Amniotic epithelial cell (primary cell): ENCODE data around the gene COL6A3.
"Not testable (repeated sequence)": the region's sequence is repeated elsewhere in the genome, so short reads cannot be mapped to it uniquely, and the experiment has no call there.

ENCODE experiments used
- DNase-seq: peaks from one replicate; pipeline ENCODE4 v3.0.0-alpha.2; 2010; ENCODE audit warnings: low read depth

Gene COL6A3

DNA sequence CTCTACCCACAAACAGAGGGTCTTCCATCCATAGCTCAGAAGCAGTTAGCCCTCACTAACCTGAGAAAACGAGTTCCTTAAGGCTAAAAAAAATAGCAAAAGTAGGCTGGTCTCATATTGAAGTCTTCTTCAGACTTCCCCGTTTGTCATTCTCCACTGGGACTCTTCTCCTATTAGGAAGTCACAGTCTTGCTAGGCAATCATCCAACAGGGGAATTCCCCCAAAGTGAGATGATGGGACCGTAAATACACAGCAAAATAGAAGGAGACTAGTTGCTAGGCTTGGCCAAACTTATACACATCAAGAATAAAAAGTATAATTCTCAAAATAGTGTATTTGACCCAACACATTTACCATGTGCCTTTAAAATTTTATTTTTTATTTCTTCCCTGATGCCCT lies 34.3 kb downstream of the COL6A3 start:
- no peak for DNase-seq

DNA sequence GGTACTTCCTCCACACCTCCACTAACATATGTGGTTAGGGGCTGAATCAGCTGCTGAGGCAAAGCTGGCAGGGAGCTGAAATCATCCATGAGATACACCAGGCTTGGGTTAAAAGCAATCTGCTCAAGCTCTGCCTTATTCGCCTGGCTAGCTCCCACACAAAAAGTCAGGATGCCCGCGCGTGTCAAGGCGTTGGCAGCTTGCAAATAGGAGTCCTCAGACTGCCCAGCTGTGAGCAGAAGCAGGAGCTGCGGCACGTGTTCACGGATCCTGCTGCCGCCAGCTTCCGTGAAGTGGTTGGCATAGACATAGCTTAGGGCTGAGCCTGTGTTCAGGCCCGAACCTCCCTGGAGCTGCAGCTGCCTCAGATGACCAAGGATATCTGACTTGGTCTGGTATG lies 35.3 kb downstream of the COL6A3 start:
- no peak for DNase-seq

DNA sequence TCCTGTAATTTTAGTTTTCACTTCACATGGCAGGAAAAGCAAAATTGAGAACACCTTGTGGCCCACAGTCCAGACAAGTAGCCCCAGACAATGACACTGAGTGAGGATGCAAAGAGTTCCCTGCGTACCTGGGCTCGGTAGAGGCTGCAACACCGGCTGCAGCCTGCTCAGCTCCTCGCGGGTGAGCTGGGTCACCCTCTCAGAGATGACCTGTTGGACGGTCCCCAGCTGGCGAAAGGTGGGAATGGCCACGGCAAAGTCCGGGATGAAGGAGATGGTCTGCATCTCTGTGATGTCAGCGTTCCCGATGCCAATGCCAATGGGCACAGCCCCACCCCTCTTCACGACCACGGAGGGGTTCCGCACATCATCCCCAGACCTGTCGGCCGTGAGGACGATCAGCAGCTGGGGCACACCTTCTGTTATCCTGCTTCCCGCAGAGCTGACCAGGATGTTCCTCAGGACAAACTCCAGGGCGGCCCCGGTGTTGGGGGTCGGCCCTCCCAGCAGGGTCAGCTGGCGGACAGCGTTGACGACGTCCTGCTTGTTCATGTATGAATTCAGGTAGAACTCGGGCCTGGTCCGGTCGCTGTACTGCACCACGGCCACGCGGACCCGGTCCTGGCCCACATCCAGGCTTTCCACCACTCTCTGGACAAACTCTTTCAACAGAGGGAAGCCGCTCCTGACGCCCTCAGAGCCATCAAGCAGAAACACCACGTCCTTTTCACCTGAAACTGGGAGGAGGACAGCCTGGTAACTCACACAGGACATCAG lies 39.5 kb downstream of the COL6A3 start:
- no peak for DNase-seq

DNA sequence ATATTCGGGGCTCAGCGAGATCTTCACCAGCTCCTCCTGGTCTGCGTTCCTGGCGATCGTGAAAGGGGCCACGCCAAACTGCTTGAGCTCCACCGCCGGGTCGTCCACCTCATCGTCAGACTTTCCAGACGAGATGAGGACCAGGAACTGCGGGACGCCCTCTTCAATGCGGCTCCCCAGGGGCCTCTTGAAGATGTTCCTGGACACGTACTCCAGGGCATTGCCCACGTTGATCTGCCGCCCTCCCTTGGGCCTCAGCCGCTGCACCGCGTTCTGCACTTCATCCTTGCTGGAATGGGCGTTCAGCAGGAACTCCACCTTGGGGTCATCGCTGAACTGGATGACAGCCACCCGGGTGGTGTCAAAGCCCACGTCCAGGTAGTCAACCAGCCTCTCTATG lies 42.1 kb downstream of the COL6A3 start:
- DNase-seq = no peak

DNA sequence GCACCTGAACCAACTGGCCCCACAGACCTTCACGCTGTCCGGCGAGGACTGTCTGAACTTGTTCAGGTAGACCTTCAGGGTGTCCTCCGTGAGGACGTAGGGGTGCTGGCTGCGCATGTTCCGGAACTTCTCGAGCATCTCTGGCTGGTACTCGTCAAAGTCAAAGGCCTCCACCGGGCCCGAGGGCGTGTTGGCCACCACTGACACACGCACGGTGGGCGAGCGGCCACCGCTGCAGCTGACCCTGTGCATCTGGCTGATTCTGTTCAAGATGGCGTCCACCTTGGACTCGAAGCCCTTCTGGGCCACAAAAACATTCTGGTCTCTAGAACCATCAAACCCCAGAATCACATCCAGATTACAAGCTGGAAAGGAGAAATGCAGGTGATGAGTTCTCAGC lies 48.3 kb downstream of the COL6A3 start:
- no peak for DNase-seq

DNA sequence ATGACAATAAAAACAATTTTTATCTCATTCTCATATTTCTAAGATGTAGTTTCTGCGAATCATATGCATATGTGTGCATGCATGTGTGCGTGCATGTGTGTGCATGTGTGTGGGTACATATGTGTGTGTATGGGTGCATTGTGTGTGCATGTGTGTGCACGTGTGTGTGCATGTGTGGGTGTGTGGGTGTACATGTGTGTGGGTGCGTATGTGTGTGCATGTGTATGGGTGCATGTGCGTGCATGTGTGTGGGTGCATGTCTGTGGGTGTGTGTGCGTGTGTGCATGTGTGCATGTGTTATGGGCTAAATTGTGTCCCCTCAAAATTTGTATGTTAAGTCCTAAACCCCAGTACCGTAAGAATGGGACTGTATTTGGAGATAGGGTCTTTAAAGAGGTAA lies 49.3 kb downstream of the COL6A3 start:
- no peak for DNase-seq

DNA sequence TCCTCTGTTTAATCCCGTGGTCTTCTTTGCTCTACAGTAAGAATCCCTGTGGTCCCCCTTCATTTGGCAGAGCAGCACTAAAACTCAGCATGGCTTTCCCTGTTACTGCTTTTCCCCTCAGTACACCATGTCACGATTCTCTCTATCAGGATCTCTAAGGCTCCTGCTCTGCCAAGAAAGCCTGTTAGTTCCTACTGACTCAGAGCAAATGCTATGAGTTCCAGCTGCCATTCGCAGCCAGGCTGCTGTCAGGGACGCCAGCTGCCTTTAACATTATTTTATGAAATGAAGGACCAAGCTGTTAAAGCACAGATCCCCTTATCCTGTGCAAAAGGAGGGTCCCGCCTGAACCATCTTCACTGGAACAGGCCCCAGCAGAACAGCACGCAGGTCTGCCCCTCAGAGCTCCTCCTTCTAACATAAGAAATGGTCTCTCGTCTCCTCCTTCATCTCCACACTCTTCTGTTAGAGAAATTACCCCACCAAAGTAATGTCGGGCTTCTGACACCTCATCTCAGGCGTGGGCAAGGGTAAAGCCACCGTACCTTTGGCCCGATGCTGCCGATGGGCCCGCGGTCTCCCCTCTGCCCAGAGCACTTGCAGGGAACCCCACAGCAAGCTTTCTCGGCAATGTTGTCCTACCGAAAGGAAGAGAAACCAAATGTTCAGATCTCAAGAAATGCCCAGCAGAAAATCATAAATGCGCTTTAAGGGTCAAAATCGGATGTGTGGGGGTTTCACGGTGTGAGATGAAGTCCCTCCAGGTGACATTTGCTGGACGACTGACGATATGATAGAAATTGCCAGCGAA lies 52.6 kb downstream of the COL6A3 start:
- DNase-seq = no peak

DNA sequence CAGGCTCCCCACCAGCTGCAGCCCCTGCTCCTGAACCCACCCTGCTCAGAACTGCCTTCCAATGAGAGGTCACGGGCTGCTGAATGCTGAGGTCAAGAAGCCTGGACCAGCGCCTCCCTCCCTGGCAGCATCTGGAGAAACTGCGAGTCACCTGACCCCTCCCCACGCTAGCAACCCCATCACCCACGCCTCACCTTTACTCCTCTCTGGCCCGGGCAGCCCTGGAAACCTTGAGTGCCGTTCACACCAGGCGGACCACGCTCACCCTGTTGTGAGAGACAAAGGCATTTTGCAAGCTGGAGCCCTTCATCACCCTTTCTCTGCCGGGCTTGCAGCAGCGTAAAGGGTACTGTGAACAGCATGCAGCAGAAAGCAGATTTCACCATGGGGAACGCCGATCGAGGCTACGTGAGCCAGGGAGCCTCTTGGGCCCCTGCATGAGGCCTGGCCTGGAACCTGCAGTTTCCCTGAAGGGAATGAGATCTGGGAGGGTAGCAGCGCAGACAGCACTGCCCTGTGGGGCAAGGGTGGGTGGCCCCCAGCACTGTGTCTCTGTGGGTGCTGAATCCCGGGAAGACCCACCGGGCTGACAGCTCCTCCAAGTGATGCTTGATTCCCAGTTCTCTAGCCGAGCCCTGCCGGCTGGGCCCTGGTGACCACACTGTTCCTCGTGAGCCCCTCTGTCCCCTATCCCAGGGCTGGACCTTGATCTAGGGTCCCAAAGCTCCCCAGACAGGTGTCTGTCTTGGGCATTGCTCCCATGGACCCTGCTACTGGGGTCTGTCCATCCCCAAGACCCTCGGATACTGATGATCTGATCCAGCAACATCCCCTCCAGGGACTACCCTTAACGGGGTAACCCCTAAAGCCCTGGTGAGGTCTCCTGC lies 53.8 kb downstream of the COL6A3 start:
- no peak for DNase-seq

DNA sequence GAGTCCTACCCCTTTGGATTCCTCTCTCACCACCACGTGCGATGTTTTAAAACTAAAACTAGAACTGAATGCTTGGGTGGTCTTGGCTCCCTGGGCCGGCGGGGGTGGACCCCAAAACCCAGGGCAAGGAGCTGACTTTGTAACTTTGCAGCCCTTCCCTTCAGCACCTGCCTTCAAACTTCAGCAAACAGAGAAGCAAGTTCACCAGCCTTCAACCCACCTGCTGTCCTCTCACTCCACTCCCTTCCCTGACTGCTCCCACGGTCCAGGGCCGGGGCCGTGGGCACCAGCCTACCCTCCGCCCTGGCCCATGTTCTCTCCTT lies 54.5 kb downstream of the COL6A3 start:
- no peak for DNase-seq

DNA sequence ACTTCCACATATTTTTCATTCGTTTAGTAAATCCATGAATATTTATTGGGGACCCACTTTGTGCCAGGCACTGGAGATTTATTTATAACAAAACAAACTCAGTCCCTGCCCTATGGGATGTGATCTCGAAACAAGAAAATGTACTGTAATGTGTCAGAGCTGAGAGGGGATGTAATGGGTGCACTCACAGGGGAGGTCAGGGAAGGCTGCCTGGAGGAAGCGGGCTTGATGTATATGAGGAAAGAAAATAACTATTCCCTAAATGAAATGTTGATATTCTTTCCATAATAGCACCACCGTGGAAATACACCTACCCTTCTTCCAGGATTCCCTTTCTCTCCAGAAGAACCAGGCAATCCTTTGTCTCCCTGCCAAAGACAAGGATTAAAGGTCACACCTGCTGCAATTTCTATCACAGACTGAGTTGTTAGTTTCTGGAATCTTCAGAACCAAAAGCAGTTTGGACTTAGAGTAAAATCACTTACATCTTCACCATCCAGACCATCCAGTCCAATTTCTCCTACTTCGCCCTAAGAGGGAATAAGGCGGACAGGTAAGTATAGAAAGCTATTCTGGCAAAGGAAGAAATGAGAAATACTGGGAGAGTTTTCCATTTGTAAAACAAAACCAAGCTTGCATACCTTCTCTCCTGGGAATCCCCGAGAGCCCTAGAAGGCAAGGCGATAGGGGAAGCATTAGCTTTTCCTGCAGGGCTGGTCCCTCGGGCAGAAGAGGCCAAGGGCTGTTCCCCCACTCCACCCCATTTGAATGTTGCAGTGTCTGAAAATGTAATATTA lies 55.0 kb downstream of the COL6A3 start:
- DNase-seq = no peak

DNA sequence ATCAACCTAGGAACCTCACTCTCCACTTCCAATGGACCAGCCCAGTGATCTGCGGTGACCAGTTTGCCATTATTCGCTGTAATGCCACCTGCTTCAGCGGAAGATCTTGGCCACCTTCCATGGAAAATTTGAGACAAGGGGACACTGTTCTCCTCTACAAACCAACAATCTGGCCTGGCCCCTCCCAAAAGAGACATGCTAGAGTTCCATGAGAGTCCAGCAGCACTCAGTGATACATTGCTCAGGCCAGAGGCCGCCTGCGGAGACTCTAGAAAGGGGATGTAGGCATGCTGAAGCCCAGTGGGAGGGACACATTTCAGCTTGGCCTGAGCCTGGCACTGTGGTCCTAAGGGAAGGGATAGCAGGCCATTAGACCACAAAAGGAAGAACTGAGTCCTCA lies 58.3 kb downstream of the COL6A3 start:
- DNase-seq = no peak

DNA sequence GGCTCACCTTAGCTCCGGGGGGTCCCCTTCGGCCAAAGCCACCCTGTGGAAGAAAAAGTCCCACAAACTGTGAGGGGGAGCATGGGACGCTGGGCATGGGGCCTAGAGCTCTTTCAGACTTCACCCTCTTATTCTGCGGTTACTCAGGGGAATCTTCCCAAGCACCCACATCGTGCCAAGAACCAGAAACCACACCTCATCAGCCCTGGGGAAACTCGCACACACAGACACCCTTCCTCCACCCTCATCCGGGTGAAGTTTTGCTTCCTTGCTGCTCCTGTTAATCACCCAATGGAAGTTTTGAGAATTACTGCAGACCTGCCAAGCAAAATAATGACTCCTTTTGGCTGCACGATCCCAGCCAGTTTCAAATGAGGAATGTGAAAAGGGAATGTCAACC lies 59.1 kb downstream of the COL6A3 start:
- no peak for DNase-seq

DNA sequence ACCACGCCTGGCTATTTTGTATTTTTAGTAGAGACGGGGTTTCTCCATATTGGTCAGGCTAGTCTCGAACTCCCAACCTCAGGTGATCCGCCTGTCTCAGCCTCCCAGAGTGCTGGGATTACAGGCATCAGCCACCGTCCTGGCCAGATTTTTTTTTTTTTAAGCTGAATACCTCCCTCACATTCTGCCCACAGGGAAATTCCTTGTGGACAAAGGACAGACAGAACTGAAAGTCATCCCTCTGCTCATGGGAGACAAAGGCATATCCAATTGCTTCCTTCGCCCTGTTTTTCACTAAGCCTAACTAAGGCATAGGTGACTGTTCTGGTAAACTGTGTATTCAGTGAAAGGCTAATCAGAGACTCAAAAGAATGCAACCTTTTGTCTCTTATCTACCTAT lies 59.8 kb downstream of the COL6A3 start:
- not testable (repeated sequence) for DNase-seq

DNA sequence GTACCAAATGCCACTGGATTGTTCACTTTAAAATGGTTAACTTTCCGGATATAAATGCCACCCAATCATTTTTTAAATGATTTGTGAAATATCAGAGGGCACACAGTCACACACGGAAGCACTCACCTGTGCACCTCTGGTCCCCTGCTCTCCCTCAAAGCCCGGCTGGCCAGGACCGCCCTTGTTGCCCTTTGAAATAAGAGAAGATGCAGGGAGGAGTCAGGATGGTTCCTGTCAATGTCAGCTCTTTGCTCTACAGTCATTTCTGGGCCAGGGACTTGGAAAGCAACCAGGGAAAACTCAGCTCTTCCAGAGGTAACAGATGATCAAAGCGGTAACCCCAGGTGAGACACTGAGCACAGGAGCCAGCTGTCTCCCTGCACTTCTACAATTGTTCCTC lies 60.7 kb downstream of the COL6A3 start:
- no peak for DNase-seq

DNA sequence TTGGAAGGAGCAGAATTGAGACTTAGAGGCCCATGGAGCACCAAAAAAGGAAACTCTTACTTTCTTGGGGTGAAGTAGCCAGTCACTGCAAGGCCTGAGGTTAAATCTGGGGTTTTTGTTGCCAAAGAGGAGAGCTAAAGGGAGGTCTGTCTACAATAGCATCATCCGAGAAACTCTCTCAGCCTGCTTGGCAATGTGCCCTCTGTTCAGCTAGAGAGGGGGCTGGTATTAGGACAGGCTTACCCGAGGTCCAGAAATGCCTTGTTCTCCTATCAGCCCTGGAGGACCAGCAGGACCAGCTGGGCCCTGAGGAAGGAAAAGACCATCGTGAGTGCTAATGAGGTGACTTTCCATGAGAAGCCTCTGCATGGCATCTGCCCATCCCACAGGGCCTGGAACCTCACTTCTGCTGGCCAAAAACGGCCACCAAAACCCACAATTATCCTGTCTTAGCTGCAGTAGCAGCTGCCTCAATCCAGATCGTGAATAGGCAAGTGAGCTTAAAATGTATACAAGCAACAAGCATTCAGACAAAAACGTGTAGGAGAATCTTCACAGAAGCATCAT lies 61.6 kb downstream of the COL6A3 start:
- DNase-seq = no peak

DNA sequence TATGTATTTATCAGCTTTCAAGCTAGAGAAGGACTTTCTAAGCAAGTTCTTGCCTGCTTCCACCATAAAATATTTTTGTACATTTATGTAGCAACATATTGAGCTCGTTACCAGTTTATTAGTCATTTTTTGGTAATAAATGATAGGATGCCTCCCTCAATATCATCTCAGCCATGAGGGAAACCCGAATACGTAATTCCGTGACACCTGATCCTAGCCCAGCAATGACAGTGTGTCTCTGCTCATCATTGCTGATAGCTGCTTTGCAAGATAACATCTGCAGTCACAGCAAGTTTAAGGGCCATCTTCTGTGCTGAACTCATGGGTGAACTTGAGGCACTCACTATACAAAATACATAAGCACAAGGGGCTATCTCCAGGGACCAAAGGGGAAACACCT lies 62.2 kb downstream of the COL6A3 start:
- no peak for DNase-seq

DNA sequence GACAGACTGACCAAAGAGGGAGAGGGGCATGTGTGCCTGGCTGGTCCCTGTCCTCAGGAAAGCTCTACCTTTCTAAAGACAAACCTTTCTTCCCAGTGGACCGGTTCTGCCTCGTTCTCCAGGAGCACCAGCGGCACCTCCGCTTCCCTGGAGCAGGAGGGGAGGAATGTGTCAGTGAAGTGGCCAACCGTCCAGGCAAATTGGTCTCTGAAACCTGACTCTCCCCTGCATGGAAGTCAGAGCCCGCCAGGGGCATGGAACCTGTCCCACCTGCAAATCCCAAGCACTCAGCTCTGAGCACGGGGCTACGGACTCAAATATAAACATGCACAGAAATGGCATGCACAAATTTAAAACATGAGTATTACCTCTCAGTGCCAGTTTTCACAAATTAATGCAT lies 62.9 kb downstream of the COL6A3 start:
- no peak for DNase-seq

DNA sequence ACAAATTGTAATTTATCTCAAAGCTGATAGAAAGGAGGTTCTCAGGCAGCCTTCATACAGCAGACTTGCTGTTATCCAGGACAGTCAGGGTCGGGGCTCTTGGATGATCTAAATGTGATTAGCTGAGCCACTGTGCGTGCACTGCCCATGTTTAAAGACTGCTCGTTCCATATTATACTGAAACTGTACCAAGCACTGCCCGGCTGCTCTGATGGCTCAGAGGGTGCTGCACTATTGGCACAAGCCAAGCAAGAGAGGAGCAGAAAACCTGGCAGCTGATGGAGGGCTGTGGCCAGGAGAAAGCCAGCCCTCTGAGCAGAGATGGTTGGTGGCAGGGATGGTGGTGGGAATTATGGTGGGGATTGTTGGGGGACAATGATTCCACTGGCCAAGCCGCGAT lies 63.4 kb downstream of the COL6A3 start:
- no peak for DNase-seq

DNA sequence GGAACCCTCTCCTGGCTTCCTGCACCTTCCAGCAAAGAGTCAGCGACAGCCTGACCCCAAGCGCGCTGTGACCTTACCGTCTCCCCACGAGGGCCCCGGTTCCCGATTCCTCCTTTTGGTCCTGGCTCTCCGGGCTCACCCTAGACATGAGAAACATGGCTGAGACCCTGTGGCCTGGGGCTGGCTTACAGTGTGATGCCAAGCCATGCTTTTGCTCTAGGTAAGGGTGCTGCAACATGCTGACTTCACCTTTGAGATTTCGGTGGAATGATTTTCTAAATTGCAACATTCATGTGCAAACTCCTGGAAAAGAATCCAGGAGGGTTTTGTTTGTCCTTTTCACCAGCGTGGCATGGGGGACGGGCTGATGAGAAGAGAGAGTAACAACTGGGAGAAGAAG lies 63.9 kb downstream of the COL6A3 start:
- DNase-seq = no peak

DNA sequence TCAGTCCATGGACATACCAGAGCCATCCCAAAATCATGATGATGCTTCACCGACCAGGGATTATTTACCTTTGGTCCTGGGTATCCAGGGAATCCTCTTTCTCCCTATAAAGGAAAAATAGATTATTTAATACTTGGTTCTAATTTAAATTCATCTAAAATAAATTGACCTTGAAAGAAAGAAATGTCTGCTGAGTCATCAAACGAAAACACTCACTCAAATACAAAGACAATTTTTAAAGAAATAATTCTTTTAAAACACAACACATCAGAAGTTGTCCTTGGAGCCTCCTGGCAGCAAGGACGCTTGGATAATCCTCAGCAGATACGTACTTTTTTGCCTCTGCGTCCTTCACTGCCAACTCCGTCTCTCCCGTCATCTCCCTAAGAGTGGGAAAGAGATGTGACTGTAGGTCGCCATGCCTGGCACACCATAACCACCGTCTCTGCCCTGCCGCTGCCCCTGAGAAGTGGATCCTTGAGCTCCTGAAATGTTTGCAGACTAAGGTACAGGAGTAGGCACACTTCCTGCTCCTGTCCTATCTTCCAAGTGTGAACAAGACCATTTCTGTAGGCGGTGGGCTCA lies 65.6 kb downstream of the COL6A3 start:
- DNase-seq = no peak
